ENCODE data around the gene ARHGEF18.

The ARHGEF18 gene

DNA sequence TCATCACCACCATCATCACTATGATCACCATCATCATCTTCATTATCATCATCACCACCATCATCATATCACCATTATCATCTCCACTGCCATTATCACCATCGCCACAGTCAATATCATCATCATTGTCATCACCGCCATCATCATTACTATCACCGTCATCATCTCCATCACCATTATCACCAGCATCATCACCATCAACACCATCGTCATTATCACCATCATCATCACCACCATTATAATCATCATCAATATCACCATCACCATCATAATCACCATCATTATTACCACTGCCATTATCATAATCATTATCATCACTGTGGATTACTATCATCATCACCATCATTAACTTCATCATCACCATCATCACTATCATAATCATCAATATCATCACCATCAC lies 17.3 kb upstream of the ARHGEF18 start:
- Histone ChIP-seq H4K91ac (ENCODE audit: low read length) (no peak overlapping the region), H3K9ac (ENCODE audit: low read length) (no peak overlapping the region), H4K8ac (ENCODE audit: low read length) (no peak overlapping the region), H3K27ac (ENCODE audit: low read length, poor library complexity, severe bottlenecking) (no peak overlapping the region), H3K14ac (ENCODE audit: low read length in 2 of 2) (no peak overlapping the region), H3K36me3 (ENCODE audit: control insufficient read depth in 1 of 2, insufficient read depth in 2 of 2, low read depth in 1 of 2, low read length in 2 of 2) (no peaks in the 10 kb centered on the region), H3K79me1 (replicated peaks; ENCODE audit: low read length, poor library complexity, severe bottlenecking) (no peaks in the 10 kb centered on the region), H2BK12ac (ENCODE audit: low read length in 2 of 2) (no peak overlapping the region), H2AK5ac (ENCODE audit: low read length, severe bottlenecking) (no peak overlapping the region), H3K4ac (ENCODE audit: low read depth in 1 of 2, low read length in 2 of 2) (no peak overlapping the region), H2AFZ (ENCODE audit: low read depth, low read length) (no peak overlapping the region), H2BK120ac (ENCODE audit: low read depth, low read length) (no peak overlapping the region), H3K4me1 (ENCODE audit: control insufficient read depth, insufficient read depth, low read depth, low read length) (no peaks in the 10 kb centered on the region), H3K4me3 (ENCODE audit: insufficient read depth in 1 of 2, low read depth in 1 of 2, low read length in 2 of 2) (no peak overlapping the region), H3K23ac (ENCODE audit: low read length in 2 of 2) (no peak overlapping the region), H3K18ac (ENCODE audit: low read depth in 1 of 2, low read length in 2 of 2) (no peak overlapping the region), H3K27me3 (ENCODE audit: control insufficient read depth in 1 of 2, insufficient read depth in 1 of 2, low read length in 2 of 2) (peaks cover 3 to 10% of the 10 kb centered on the region in 2 experiments), H3K9me3 (ENCODE audit: control insufficient read depth, low read length) (no peaks in the 10 kb centered on the region), H2BK15ac (ENCODE audit: low read depth, poor library complexity, severe bottlenecking) (no peak overlapping the region), H3K4me2 (ENCODE audit: low read length, poor library complexity, severe bottlenecking) (no peak overlapping the region), H2BK5ac (ENCODE audit: low read depth, low read length, poor library complexity, severe bottlenecking) (no peak overlapping the region)
- no peak for DNase-seq
- 89% methylated on average over 4 of the region's 4 CpGs for WGBS

DNA sequence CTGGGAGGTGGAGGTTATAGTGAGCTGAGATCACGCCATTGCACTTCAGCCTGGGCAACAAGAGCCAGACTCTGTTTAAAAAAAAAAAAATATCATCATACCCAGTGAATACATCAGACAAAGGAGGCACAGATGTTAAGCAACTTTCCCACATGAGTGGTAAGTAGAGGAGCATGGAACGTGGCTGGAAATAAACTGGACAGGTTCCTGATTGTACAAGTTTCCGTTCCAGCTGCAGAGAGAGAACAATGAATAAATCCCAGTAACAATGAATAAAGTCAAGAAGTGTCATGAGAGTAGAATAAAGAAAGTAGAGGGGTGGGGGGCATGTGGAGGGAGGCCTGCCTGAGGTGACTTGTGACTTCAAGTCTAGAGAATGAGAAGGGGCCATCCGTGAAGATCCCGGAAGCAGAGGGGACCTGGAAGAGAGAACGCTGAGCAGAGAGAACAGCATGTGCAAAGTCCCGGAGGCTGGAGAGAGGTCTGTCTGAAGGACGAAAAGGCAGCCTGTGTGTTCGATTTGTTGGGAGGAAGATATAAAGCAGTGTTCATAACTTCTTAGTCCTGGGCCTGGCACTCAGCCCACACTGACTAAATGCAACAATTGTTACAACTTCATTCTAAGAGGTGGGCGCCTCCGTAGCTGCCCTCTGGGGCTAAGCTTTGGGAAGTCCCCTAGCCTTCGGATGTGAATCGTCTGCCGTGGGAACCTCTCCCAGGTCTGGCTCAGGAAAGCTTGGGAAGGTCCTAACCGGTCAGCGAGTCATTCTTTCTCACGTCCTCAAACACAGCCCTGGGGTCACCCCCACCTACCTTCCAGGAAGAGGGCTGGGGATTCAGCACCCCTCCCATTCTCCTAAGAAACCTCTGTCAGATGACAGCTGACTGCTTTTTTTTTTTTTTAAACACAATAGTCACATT lies 15.3 kb upstream of the ARHGEF18 start:
- Histone ChIP-seq H3K27me3 (ENCODE audit: control insufficient read depth in 1 of 2, insufficient read depth in 1 of 2, low read length in 2 of 2) (peaks cover 16 to 21% of the 10 kb centered on the region in 2 experiments), H2AK5ac (ENCODE audit: low read length, severe bottlenecking) (no peak overlapping the region), H3K27ac (ENCODE audit: low read length, poor library complexity, severe bottlenecking) (no peak overlapping the region), H3K79me1 (replicated peaks; ENCODE audit: low read length, poor library complexity, severe bottlenecking) (no peaks in the 10 kb centered on the region), H3K4me3 (ENCODE audit: insufficient read depth in 1 of 2, low read depth in 1 of 2, low read length in 2 of 2) (no peak overlapping the region), H4K8ac (ENCODE audit: low read length) (no peak overlapping the region), H2BK120ac (ENCODE audit: low read depth, low read length) (no peak overlapping the region), H2AFZ (ENCODE audit: low read depth, low read length) (no peak overlapping the region), H4K91ac (ENCODE audit: low read length) (no peak overlapping the region), H3K23ac (ENCODE audit: low read length in 2 of 2) (no peak overlapping the region), H2BK15ac (ENCODE audit: low read depth, poor library complexity, severe bottlenecking) (no peak overlapping the region), H3K9ac (ENCODE audit: low read length) (no peak overlapping the region), H3K4me2 (ENCODE audit: low read length, poor library complexity, severe bottlenecking) (no peak overlapping the region), H2BK12ac (ENCODE audit: low read length in 2 of 2) (no peak overlapping the region), H3K9me3 (ENCODE audit: control insufficient read depth, low read length) (no peaks in the 10 kb centered on the region), H2BK5ac (ENCODE audit: low read depth, low read length, poor library complexity, severe bottlenecking) (no peak overlapping the region), H3K4me1 (ENCODE audit: control insufficient read depth, insufficient read depth, low read depth, low read length) (no peaks in the 10 kb centered on the region), H3K18ac (ENCODE audit: low read depth in 1 of 2, low read length in 2 of 2) (no peak overlapping the region), H3K4ac (ENCODE audit: low read depth in 1 of 2, low read length in 2 of 2) (no peak overlapping the region), H3K36me3 (ENCODE audit: control insufficient read depth in 1 of 2, insufficient read depth in 2 of 2, low read depth in 1 of 2, low read length in 2 of 2) (no peaks in the 10 kb centered on the region), H3K14ac (ENCODE audit: low read length in 2 of 2) (no peak overlapping the region)
- WGBS = 88% methylated on average over 16 of the region's 17 CpGs
- no peak for DNase-seq

DNA sequence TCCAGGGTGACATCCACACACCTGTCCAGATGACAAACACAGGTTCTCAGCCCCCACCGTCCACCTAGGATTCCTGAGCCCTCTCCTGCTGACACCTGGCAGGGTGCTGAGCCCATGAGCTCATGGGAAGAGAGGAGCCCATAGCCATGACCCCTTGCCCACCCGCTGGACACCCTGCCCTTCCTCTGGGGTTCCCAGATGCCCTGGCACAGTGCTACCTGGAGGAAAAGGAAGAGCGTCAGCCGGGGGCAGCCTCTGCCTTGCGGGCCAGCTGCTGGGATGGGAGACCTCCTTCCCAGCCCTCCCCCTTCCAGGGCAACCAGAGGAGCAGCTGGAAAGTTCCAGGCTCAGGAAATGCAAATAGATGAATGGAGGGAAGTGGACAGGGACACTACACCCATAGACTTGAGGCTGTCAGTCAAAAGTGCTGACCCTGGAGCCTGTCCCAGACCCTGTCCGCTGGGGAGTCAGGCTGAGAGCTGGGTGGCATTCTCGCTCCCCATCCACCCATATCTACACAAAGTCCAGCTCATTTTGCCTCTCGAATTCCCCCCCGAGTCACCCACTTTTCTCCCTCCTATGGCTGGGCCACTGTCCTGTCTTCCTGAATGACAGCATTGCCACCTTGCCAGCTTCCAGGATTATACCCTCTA lies 12.3 kb upstream of the ARHGEF18 start:
- no peak overlapping the region for H2BK12ac ChIP-seq (ENCODE audit: low read length in 2 of 2)
- no peak overlapping the region for H3K4ac ChIP-seq (ENCODE audit: low read depth in 1 of 2, low read length in 2 of 2)
- peak overlapping the region; percentile 12 for H4K91ac ChIP-seq (ENCODE audit: low read length)
- no peak overlapping the region for H2BK120ac ChIP-seq (ENCODE audit: low read depth, low read length)
- no peak overlapping the region for H2BK5ac ChIP-seq (ENCODE audit: low read depth, low read length, poor library complexity, severe bottlenecking)
- H3K4me2 ChIP-seq (ENCODE audit: low read length, poor library complexity, severe bottlenecking) = no peak overlapping the region
- no peak overlapping the region for H4K8ac ChIP-seq (ENCODE audit: low read length)
- no peaks in the 10 kb centered on the region for H3K4me1 ChIP-seq (ENCODE audit: control insufficient read depth, insufficient read depth, low read depth, low read length)
- H3K27me3 ChIP-seq (ENCODE audit: control insufficient read depth in 1 of 2, insufficient read depth in 1 of 2, low read length in 2 of 2) = peaks cover 16 to 21% of the 10 kb centered on the region in 2 experiments
- no peaks in the 10 kb centered on the region for H3K79me1 ChIP-seq (replicated peaks; ENCODE audit: low read length, poor library complexity, severe bottlenecking)
- H3K4me3 ChIP-seq (ENCODE audit: insufficient read depth in 1 of 2, low read depth in 1 of 2, low read length in 2 of 2) = no peak overlapping the region
- H3K9ac ChIP-seq (ENCODE audit: low read length) = no peak overlapping the region
- no peak overlapping the region for H3K27ac ChIP-seq (ENCODE audit: low read length, poor library complexity, severe bottlenecking)
- WGBS = 77% methylated on average over 6 of the region's 9 CpGs
- no peaks in the 10 kb centered on the region for H3K36me3 ChIP-seq (ENCODE audit: control insufficient read depth in 1 of 2, insufficient read depth in 2 of 2, low read depth in 1 of 2, low read length in 2 of 2)
- H2AK5ac ChIP-seq (ENCODE audit: low read length, severe bottlenecking) = no peak overlapping the region
- H3K23ac ChIP-seq (ENCODE audit: low read length in 2 of 2) = no peak overlapping the region
- no peak overlapping the region for H2BK15ac ChIP-seq (ENCODE audit: low read depth, poor library complexity, severe bottlenecking)
- no peak overlapping the region for H3K18ac ChIP-seq (ENCODE audit: low read depth in 1 of 2, low read length in 2 of 2)
- no peaks in the 10 kb centered on the region for H3K9me3 ChIP-seq (ENCODE audit: control insufficient read depth, low read length)
- no peak overlapping the region for H3K14ac ChIP-seq (ENCODE audit: low read length in 2 of 2)
- DNase-seq = no peak
- H2AFZ ChIP-seq (ENCODE audit: low read depth, low read length) = no peak overlapping the region

GRCh38 chr19:7337380-7338194 lies 11.2 kb upstream of the ARHGEF18 start:
- no peaks in the 10 kb centered on the region for H3K4me1 ChIP-seq (ENCODE audit: control insufficient read depth, insufficient read depth, low read depth, low read length)
- H3K9me3 ChIP-seq (ENCODE audit: control insufficient read depth, low read length) = no peaks in the 10 kb centered on the region
- H2BK12ac ChIP-seq (ENCODE audit: low read length in 2 of 2) = no peak overlapping the region
- H4K8ac ChIP-seq (ENCODE audit: low read length) = no peak overlapping the region
- peaks cover 16 to 21% of the 10 kb centered on the region in 2 experiments for H3K27me3 ChIP-seq (ENCODE audit: control insufficient read depth in 1 of 2, insufficient read depth in 1 of 2, low read length in 2 of 2)
- H3K4me3 ChIP-seq (ENCODE audit: insufficient read depth in 1 of 2, low read depth in 1 of 2, low read length in 2 of 2) = no peak overlapping the region
- no peak overlapping the region for H3K23ac ChIP-seq (ENCODE audit: low read length in 2 of 2)
- no peak overlapping the region for H3K18ac ChIP-seq (ENCODE audit: low read depth in 1 of 2, low read length in 2 of 2)
- H3K27ac ChIP-seq (ENCODE audit: low read length, poor library complexity, severe bottlenecking) = no peak overlapping the region
- no peak overlapping the region for H3K4ac ChIP-seq (ENCODE audit: low read depth in 1 of 2, low read length in 2 of 2)
- no peak overlapping the region for H2AK5ac ChIP-seq (ENCODE audit: low read length, severe bottlenecking)
- no peaks in the 10 kb centered on the region for H3K79me1 ChIP-seq (replicated peaks; ENCODE audit: low read length, poor library complexity, severe bottlenecking)
- no peak overlapping the region for H4K91ac ChIP-seq (ENCODE audit: low read length)
- H2BK5ac ChIP-seq (ENCODE audit: low read depth, low read length, poor library complexity, severe bottlenecking) = no peak overlapping the region
- no peak overlapping the region for H3K9ac ChIP-seq (ENCODE audit: low read length)
- H2BK15ac ChIP-seq (ENCODE audit: low read depth, poor library complexity, severe bottlenecking) = no peak overlapping the region
- no peak for DNase-seq
- no peak overlapping the region for H2AFZ ChIP-seq (ENCODE audit: low read depth, low read length)
- H3K4me2 ChIP-seq (ENCODE audit: low read length, poor library complexity, severe bottlenecking) = no peak overlapping the region
- peak overlapping the region in 1 of 2 experiments; percentile 36 for H3K14ac ChIP-seq (ENCODE audit: low read length in 2 of 2)
- H3K36me3 ChIP-seq (ENCODE audit: control insufficient read depth in 1 of 2, insufficient read depth in 2 of 2, low read depth in 1 of 2, low read length in 2 of 2) = no peaks in the 10 kb centered on the region
- H2BK120ac ChIP-seq (ENCODE audit: low read depth, low read length) = no peak overlapping the region
- 87% methylated on average over 11 of the region's 12 CpGs for WGBS

All from mesenchymal stem cell (in vitro differentiated cells and primary cell).